ENCODE data around the gene CRTC1.

The CRTC1 gene

GRCh38 chr19:18761531-18762110 is 78.1 kb downstream of the CRTC1 start:
- no peak overlapping the region for H3K9ac ChIP-seq (ENCODE audit: low read depth, low read length)
- H3K27ac ChIP-seq (ENCODE audit: low read length) = no peak overlapping the region
- no peak overlapping the region for H2AFZ ChIP-seq (ENCODE audit: low read depth, low read length)
- TF ChIP-seq CTCF (IDR thresholded peaks at IDR 0.05; ENCODE audit: borderline replicate concordance, extremely low read depth, low read length, poor library complexity, severe bottlenecking) = no peak
- no peak for TF ChIP-seq EZH2 (IDR thresholded peaks at IDR 0.05; ENCODE audit: borderline replicate concordance, low read depth, low read length, severe bottlenecking)
- no peaks in the 10 kb centered on the region for H3K79me2 ChIP-seq (ENCODE audit: insufficient read depth, low read length)
- H3K4me1 ChIP-seq (ENCODE audit: insufficient read depth, low read length) = 0 out of 2 replicates have a peak, but pooled peaks cover 3% of the 10 kb centered on the region
- no peak overlapping the region for H3K4me3 ChIP-seq (ENCODE audit: low read depth in 1 of 2, low read length in 2 of 2)
- no peak for DNase-seq
- no peak overlapping the region for H3K4me2 ChIP-seq (ENCODE audit: insufficient read depth, low read length)
- H3K27me3 ChIP-seq (ENCODE audit: insufficient read depth, low read length, poor library complexity) = no peaks in the 10 kb centered on the region
- H4K20me1 ChIP-seq (ENCODE audit: insufficient read depth, low read length) = no peaks in the 10 kb centered on the region
- H3K36me3 ChIP-seq (ENCODE audit: insufficient read depth, low read length) = no peaks in the 10 kb centered on the region
- H3K9me3 ChIP-seq (ENCODE audit: insufficient read depth, low read length, severe bottlenecking) = no peaks in the 10 kb centered on the region
- ATAC-seq (ENCODE audit: insufficient read depth, low read depth) = no peak

- Histone ChIP-seq H3K4me3 (ENCODE audit: low read depth in 1 of 2, low read length in 2 of 2) (no peak overlapping the region), H3K9me3 (ENCODE audit: insufficient read depth, low read length, severe bottlenecking) (no peaks in the 10 kb centered on the region), H3K79me2 (ENCODE audit: insufficient read depth, low read length) (no peaks in the 10 kb centered on the region), H3K4me1 (ENCODE audit: insufficient read depth, low read length) (0 out of 2 replicates have a peak, but pooled peaks cover 3% of the 10 kb centered on the region), H3K4me2 (ENCODE audit: insufficient read depth, low read length) (no peak overlapping the region), H4K20me1 (ENCODE audit: insufficient read depth, low read length) (no peaks in the 10 kb centered on the region), H2AFZ (ENCODE audit: low read depth, low read length) (no peak overlapping the region), H3K27me3 (ENCODE audit: insufficient read depth, low read length, poor library complexity) (no peaks in the 10 kb centered on the region), H3K9ac (ENCODE audit: low read depth, low read length) (no peak overlapping the region), H3K36me3 (ENCODE audit: insufficient read depth, low read length) (no peaks in the 10 kb centered on the region), H3K27ac (ENCODE audit: low read length) (no peak overlapping the region)
- DNase-seq (no peak), ATAC-seq (ENCODE audit: insufficient read depth, low read depth) (no peak)
- TF ChIP-seq EZH2 (IDR thresholded peaks at IDR 0.05; ENCODE audit: borderline replicate concordance, low read depth, low read length, severe bottlenecking) = no peak
- TF ChIP-seq CTCF (IDR thresholded peaks at IDR 0.05; ENCODE audit: borderline replicate concordance, extremely low read depth, low read length, poor library complexity, severe bottlenecking) = no peak
These were observed 78.9 kb downstream of the CRTC1 start for GRCh38 chr19:18762125-18763023.

- ATAC-seq (ENCODE audit: insufficient read depth, low read depth) (no peak), DNase-seq (no peak)
- H3K4me2 ChIP-seq (ENCODE audit: insufficient read depth, low read length) = no peak overlapping the region
- H3K79me2 ChIP-seq (ENCODE audit: insufficient read depth, low read length) = no peaks in the 10 kb centered on the region
- 0 out of 2 replicates have a peak, but pooled peaks cover 3% of the 10 kb centered on the region for H3K4me1 ChIP-seq (ENCODE audit: insufficient read depth, low read length)
- no peak overlapping the region for H3K27ac ChIP-seq (ENCODE audit: low read length)
- H3K27me3 ChIP-seq (ENCODE audit: insufficient read depth, low read length, poor library complexity) = no peaks in the 10 kb centered on the region
- H3K4me3 ChIP-seq (ENCODE audit: low read depth in 1 of 2, low read length in 2 of 2) = no peak overlapping the region
- no peak overlapping the region for H3K9ac ChIP-seq (ENCODE audit: low read depth, low read length)
- H3K9me3 ChIP-seq (ENCODE audit: insufficient read depth, low read length, severe bottlenecking) = no peaks in the 10 kb centered on the region
- H2AFZ ChIP-seq (ENCODE audit: low read depth, low read length) = no peak overlapping the region
- TF ChIP-seq CTCF (IDR thresholded peaks at IDR 0.05; ENCODE audit: borderline replicate concordance, extremely low read depth, low read length, poor library complexity, severe bottlenecking) = no peak
- TF ChIP-seq EZH2 (IDR thresholded peaks at IDR 0.05; ENCODE audit: borderline replicate concordance, low read depth, low read length, severe bottlenecking) = no peak
- no peaks in the 10 kb centered on the region; the same call in 1 of the 2 replicates for H4K20me1 ChIP-seq (ENCODE audit: insufficient read depth, low read length)
- H3K36me3 ChIP-seq (ENCODE audit: insufficient read depth, low read length) = no peaks in the 10 kb centered on the region
These were observed 80.5 kb downstream of the CRTC1 start for GRCh38 chr19:18763674-18764590.
